HEK293 (cell line): ENCODE measurements around the gene ARHGAP11A.

Source experiments
- CTCF ChIA-PET: fragments of 350-600 bp; formaldehyde crosslinking; extraction: SDS; loops from one replicate; lab custom pipeline; 2021; ENCODE audit warnings: antibody characterized with exemption; lab: Yijun Ruan, JAX
- POLR2A ChIA-PET: fragments of 300-600 bp; formaldehyde crosslinking; extraction: SDS; loops from one replicate; lab custom pipeline; 2020; ENCODE audit warnings: antibody characterized with exemption, inconsistent platforms; lab: Yijun Ruan, JAX
- H3K27ac ChIP-seq: fragments of 200-500 bp; sonication (Bioruptor generic); 2 replicates; pipeline ENCODE4 v1.5.1; 2014; ENCODE audit warnings: low read depth, low read length, control low read depth, inconsistent platforms; ENCODE audit errors: extremely low read depth
- H3K36me3 ChIP-seq, 2 experiments: fragments of 200-500 bp in 1 of 2; sonication (Bioruptor generic) in 1 of 2; 1 replicate in 1 of 2; 2 replicates in 1 of 2; pipeline ENCODE4 v1.5.1; 2014 to 2017; ENCODE audit warnings: inconsistent platforms in 2 of 2, low read length in 2 of 2; ENCODE audit not compliant: control insufficient read depth in 2 of 2, insufficient read depth in 1 of 2
- H3K4me1 ChIP-seq: fragments of 200-500 bp; sonication (Bioruptor generic); 2 replicates; pipeline ENCODE4 v1.5.1; 2014; ENCODE audit warnings: mild to moderate bottlenecking, low read length, inconsistent platforms; ENCODE audit not compliant: control insufficient read depth, insufficient read depth
- H3K4me3 ChIP-seq: 2 replicates; pipeline ENCODE4 v1.5.1; 2011; ENCODE audit warnings: low read depth, mild to moderate bottlenecking, control low read depth, low read length, moderate library complexity
- H3K9me3 ChIP-seq: fragments of 200-500 bp; sonication (Bioruptor generic); 2 replicates; pipeline ENCODE4 v1.5.1; 2014; ENCODE audit warnings: low read depth, low read length, inconsistent platforms; ENCODE audit not compliant: control insufficient read depth, insufficient read depth
- MYNN ChIP-seq: fragments of 450-650 bp; formaldehyde crosslinking; IDR thresholded peaks from 2 replicates; pipeline ENCODE4 v1.5.1; 2016; ENCODE audit warnings: missing biosample characterization, missing genetic modification characterization, borderline replicate concordance
- ZBTB17 ChIP-seq: fragments of 450-650 bp; formaldehyde crosslinking; IDR thresholded peaks from 2 replicates; pipeline ENCODE4 v1.5.1; 2016; ENCODE audit warnings: missing biosample characterization, missing genetic modification characterization
- ZBTB21 ChIP-seq: fragments of 450-650 bp; formaldehyde crosslinking; IDR thresholded peaks from 2 replicates; pipeline ENCODE4 v1.5.1; 2017; ENCODE audit warnings: missing biosample characterization, missing genetic modification characterization
- ZNF114 ChIP-seq: fragments of 450-650 bp; formaldehyde crosslinking; IDR thresholded peaks from 2 replicates; pipeline ENCODE4 v1.5.0; 2017; ENCODE audit warnings: missing biosample characterization, missing genetic modification characterization
- ZNF174 ChIP-seq: fragments of 450-650 bp; formaldehyde crosslinking; IDR thresholded peaks from 2 replicates; pipeline ENCODE4 v1.5.0; 2017; ENCODE audit warnings: missing biosample characterization, mild to moderate bottlenecking, missing genetic modification characterization
- ZNF214 ChIP-seq: fragments of 450-650 bp; formaldehyde crosslinking; IDR thresholded peaks from 2 replicates; pipeline ENCODE4 v1.5.1; 2017; ENCODE audit warnings: missing biosample characterization, mild to moderate bottlenecking, missing genetic modification characterization, borderline replicate concordance
- ZNF266 ChIP-seq: fragments of 450-650 bp; formaldehyde crosslinking; IDR thresholded peaks from 2 replicates; pipeline ENCODE4 v1.5.1; 2016; ENCODE audit warnings: missing biosample characterization, missing genetic modification characterization, low read depth
- ZNF350 ChIP-seq: fragments of 450-650 bp; formaldehyde crosslinking; IDR thresholded peaks from 2 replicates; pipeline ENCODE4 v1.5.0; 2017; ENCODE audit warnings: missing biosample characterization, mild to moderate bottlenecking, missing genetic modification characterization
- ZNF48 ChIP-seq: fragments of 450-650 bp; formaldehyde crosslinking; IDR thresholded peaks from 2 replicates; pipeline ENCODE4 v1.5.1; 2016; ENCODE audit warnings: missing biosample characterization, missing genetic modification characterization
- ZNF571 ChIP-seq: fragments of 450-650 bp; formaldehyde crosslinking; IDR thresholded peaks from 2 replicates; pipeline ENCODE4 v1.5.0; 2017; ENCODE audit warnings: missing biosample characterization, missing genetic modification characterization
- ZNF629 ChIP-seq: fragments of 450-650 bp; formaldehyde crosslinking; IDR thresholded peaks from 2 replicates; pipeline ENCODE4 v1.5.1; 2017; ENCODE audit warnings: missing biosample characterization, missing genetic modification characterization
- ZNF664 ChIP-seq: fragments of 450-650 bp; formaldehyde crosslinking; IDR thresholded peaks from 2 replicates; pipeline ENCODE4 v1.5.1; 2016; ENCODE audit warnings: missing biosample characterization, missing genetic modification characterization
- ZNF76 ChIP-seq: fragments of 450-650 bp; formaldehyde crosslinking; IDR thresholded peaks from 2 replicates; pipeline ENCODE4; 2016; ENCODE audit warnings: low read depth, missing biosample characterization, missing genetic modification characterization, borderline replicate concordance
- TF ChIP-seq, protein P1 (sequence below): fragments of 450-650 bp; formaldehyde crosslinking; IDR thresholded peaks from 2 replicates; pipeline ENCODE4 v1.5.1; 2016; ENCODE audit warnings: missing biosample characterization, missing genetic modification characterization
- TF ChIP-seq, protein P2 (sequence below): fragments of 450-650 bp; formaldehyde crosslinking; IDR thresholded peaks from 2 replicates; pipeline ENCODE4 v1.5.1; 2016; ENCODE audit warnings: missing biosample characterization, missing genetic modification characterization, low read depth
- TF ChIP-seq, protein P3 (sequence below): fragments of 450-650 bp; formaldehyde crosslinking; IDR thresholded peaks from 2 replicates; pipeline ENCODE4 v1.5.1; 2016; ENCODE audit warnings: missing biosample characterization, missing genetic modification characterization, borderline replicate concordance

The ARHGAP11A gene

DNA sequence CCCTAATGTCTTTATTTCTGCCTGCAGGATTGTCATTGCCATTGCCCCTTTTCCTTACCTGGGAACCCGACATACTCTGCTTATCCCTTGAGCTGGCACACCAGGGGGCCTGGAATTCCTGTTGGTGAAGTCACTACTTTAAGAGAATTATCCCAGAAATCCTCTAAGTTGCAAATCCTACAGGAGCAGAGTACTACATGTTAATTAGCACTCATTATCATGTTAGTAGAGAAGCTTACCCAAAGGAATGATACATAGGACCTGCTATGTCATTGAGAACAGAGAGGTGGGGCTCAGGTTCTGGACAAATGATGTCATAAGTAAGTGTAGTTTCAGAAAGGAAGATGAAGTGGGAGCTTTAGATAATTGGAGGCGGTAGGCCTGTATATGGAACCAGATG lies 53.6 kb downstream of the ARHGAP11A start:
- Histone ChIP-seq H3K4me3 (no peak overlapping the region), H3K9me3 (no peaks in the 10 kb centered on the region)

DNA sequence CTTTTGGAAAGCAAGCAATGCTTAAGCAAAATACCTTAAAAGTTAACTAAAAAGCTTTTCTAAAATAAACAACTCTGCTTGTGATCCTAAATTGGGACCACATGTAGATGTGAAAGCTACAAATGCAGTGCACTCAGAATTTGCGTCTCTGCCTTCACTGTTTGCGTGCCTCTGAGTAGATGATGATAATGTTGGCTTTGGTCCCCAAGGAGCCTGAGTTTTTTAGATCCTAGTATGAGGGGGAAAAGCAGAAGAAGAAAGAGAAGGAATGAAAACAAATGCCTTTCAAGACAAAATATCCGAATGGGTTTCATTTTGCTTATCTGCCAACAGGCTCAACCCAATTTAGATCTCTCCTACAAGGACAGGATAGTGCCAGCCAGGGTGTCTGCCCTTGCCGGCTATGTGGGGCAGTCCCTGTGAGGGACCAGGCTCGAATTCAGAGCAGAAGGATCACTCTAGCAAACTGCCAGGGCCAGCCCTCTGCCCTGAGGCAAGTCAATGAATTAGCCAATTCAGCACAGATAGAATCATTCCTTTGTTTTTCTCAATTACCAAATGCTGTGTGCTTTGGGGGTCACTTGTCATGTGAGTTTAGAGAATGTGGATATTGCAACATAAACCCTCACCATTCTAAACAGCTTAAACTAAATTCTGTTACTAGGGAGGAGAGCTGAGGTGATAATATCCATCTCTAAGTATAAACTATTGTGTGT lies 54.8 kb downstream of the ARHGAP11A start:
- 0 out of 2 replicates have a peak, but pooled peaks have one; percentile 26 for TF ChIP-seq ZBTB17 (tag by site-specific recombination)
- no peak for TF ChIP-seq ZNF571
- POLR2A ChIA-PET, result interaction anchor here (0.6 kb wide), 1 partner anchor 10 kb away, joined by 5 read pairs; no protein-coding TSS in a partner anchor
- H3K36me3 ChIP-seq, result no peaks in the 10 kb centered on the region
- H3K4me1 ChIP-seq, result no peaks in the 10 kb centered on the region
- H3K9me3 ChIP-seq, result no peaks in the 10 kb centered on the region
- H3K27ac ChIP-seq, result no peak overlapping the region
- CTCF ChIA-PET, result interaction anchor here (0.6 to 1.3 kb wide), 9 partner anchors 8 to 324 kb away, joined by 3 to 7 read pairs (median 4); no protein-coding TSS in a partner anchor
- H3K4me3 ChIP-seq, result no peak overlapping the region

More for the DNA sequence above, 53.6 kb downstream of the ARHGAP11A start:
- ChIA-PET POLR2A (no interaction called here), CTCF (interaction anchor here (0.6 to 1.3 kb wide), 7 partner anchors 10 to 325 kb away, joined by 3 to 5 read pairs (median 3); no protein-coding TSS in a partner anchor)
- H3K36me3 ChIP-seq, result no peaks in the 10 kb centered on the region
- TF ChIP-seq ZBTB21 (tag by site-specific recombination) (peak; percentile 84), ZNF174 (tag by site-specific recombination) (no peak), ZNF664 (no peak), MYNN (tag by site-specific recombination) (no peak), ZNF266 (tag by site-specific recombination) (no peak), ZNF350 (tag by site-specific recombination) (no peak), ZNF629 (tag by site-specific recombination) (peak; percentile 79)
- TF ChIP-seq, protein P1, sequence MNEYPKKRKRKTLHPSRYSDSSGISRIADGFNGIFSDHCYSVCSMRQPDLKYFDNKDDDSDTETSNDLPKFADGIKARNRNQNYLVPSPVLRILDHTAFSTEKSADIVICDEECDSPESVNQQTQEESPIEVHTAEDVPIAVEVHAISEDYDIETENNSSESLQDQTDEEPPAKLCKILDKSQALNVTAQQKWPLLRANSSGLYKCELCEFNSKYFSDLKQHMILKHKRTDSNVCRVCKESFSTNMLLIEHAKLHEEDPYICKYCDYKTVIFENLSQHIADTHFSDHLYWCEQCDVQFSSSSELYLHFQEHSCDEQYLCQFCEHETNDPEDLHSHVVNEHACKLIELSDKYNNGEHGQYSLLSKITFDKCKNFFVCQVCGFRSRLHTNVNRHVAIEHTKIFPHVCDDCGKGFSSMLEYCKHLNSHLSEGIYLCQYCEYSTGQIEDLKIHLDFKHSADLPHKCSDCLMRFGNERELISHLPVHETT (tag by site-specific recombination), result no peak
- TF ChIP-seq, protein P2, sequence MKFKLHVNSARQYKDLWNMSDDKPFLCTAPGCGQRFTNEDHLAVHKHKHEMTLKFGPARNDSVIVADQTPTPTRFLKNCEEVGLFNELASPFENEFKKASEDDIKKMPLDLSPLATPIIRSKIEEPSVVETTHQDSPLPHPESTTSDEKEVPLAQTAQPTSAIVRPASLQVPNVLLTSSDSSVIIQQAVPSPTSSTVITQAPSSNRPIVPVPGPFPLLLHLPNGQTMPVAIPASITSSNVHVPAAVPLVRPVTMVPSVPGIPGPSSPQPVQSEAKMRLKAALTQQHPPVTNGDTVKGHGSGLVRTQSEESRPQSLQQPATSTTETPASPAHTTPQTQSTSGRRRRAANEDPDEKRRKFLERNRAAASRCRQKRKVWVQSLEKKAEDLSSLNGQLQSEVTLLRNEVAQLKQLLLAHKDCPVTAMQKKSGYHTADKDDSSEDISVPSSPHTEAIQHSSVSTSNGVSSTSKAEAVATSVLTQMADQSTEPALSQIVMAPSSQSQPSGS (tag by site-specific recombination), result peak; percentile 82
- H3K4me1 ChIP-seq, result no peaks in the 10 kb centered on the region
- no peak overlapping the region for H3K27ac ChIP-seq

DNA sequence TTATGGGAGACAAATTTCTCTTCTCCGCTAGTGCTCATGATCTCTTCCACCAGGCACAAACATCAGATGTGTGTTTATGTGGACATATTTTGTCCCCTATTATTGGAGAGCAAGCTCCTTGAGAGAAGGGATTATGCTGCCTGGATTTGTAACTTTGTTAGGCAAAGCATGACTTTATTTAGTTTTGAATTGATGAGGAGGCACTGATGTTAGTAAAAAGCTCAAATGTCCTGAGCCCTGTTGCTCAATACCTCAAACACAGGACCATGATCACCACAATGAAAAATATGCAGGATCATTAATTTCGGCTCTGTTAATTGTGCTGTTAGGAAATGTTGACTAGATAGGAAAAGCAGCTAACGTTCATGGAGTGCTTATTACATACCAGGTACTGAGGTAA lies 55.3 kb downstream of the ARHGAP11A start:
- ChIA-PET CTCF (interaction anchor here (0.9 to 1.0 kb wide), 2 partner anchors 9 to 173 kb away, joined by 3 to 4 read pairs; no protein-coding TSS in a partner anchor), POLR2A (interaction anchor here (0.6 kb wide), 1 partner anchor 9 kb away, joined by 5 read pairs; no protein-coding TSS in a partner anchor)
- Histone ChIP-seq H3K36me3 (no peaks in the 10 kb centered on the region), H3K4me3 (no peak overlapping the region), H3K27ac (no peak overlapping the region), H3K4me1 (no peaks in the 10 kb centered on the region), H3K9me3 (no peaks in the 10 kb centered on the region)
- TF ChIP-seq ZNF76, result no peak
- TF ChIP-seq, protein P3, sequence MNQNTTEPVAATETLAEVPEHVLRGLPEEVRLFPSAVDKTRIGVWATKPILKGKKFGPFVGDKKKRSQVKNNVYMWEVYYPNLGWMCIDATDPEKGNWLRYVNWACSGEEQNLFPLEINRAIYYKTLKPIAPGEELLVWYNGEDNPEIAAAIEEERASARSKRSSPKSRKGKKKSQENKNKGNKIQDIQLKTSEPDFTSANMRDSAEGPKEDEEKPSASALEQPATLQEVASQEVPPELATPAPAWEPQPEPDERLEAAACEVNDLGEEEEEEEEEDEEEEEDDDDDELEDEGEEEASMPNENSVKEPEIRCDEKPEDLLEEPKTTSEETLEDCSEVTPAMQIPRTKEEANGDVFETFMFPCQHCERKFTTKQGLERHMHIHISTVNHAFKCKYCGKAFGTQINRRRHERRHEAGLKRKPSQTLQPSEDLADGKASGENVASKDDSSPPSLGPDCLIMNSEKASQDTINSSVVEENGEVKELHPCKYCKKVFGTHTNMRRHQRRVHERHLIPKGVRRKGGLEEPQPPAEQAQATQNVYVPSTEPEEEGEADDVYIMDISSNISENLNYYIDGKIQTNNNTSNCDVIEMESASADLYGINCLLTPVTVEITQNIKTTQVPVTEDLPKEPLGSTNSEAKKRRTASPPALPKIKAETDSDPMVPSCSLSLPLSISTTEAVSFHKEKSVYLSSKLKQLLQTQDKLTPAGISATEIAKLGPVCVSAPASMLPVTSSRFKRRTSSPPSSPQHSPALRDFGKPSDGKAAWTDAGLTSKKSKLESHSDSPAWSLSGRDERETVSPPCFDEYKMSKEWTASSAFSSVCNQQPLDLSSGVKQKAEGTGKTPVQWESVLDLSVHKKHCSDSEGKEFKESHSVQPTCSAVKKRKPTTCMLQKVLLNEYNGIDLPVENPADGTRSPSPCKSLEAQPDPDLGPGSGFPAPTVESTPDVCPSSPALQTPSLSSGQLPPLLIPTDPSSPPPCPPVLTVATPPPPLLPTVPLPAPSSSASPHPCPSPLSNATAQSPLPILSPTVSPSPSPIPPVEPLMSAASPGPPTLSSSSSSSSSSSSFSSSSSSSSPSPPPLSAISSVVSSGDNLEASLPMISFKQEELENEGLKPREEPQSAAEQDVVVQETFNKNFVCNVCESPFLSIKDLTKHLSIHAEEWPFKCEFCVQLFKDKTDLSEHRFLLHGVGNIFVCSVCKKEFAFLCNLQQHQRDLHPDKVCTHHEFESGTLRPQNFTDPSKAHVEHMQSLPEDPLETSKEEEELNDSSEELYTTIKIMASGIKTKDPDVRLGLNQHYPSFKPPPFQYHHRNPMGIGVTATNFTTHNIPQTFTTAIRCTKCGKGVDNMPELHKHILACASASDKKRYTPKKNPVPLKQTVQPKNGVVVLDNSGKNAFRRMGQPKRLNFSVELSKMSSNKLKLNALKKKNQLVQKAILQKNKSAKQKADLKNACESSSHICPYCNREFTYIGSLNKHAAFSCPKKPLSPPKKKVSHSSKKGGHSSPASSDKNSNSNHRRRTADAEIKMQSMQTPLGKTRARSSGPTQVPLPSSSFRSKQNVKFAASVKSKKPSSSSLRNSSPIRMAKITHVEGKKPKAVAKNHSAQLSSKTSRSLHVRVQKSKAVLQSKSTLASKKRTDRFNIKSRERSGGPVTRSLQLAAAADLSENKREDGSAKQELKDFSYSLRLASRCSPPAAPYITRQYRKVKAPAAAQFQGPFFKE (tag by site-specific recombination), result no peak
- TF ChIP-seq, protein P2 (tag by site-specific recombination), result no peak
- no peak for TF ChIP-seq ZNF214 (tag by site-specific recombination)
- no peak for TF ChIP-seq ZNF48 (tag by site-specific recombination)
- no peak for TF ChIP-seq ZNF114
- no peak for TF ChIP-seq ZNF571
